Measurements from ENCODE around the gene WT1.

- TF ChIP-seq EZH2 (IDR thresholded peaks at IDR 0.05): no peak
- TF ChIP-seq POLR2AphosphoS5 (IDR thresholded peaks at IDR 0.05; ENCODE audit: borderline replicate concordance, low read depth, low read length): no peak
- TF ChIP-seq FOXP2 (optimal IDR thresholded peaks at IDR 0.05; ENCODE audit: control extremely low read depth, extremely low read length, insufficient read depth): no peak
Measured at GRCh38 chr11:32473282-32473909, 38.1 kb upstream of the WT1 start.
